IPS-18a (cell line): ENCODE data around the gene ITGB3.
"Not testable (repeated sequence)": the region's sequence is repeated elsewhere in the genome, so short reads cannot be mapped to it uniquely, and the experiment has no call there.

Experiments used
- H3K27ac ChIP-seq: one replicate; pipeline ENCODE4 v1.5.1; 2013; ENCODE audit warnings: low read length
- H3K27me3 ChIP-seq: one replicate; pipeline ENCODE4 v1.6.1; 2013; ENCODE audit warnings: mild to moderate bottlenecking, low read length; ENCODE audit not compliant: control insufficient read depth, insufficient read depth
- H3K36me3 ChIP-seq: one replicate; pipeline ENCODE4 v1.6.1; 2013; ENCODE audit warnings: low read depth, low read length; ENCODE audit not compliant: control insufficient read depth
- H3K4me1 ChIP-seq: one replicate; pipeline ENCODE4 v1.6.1; 2013; ENCODE audit warnings: low read depth, low read length; ENCODE audit not compliant: control insufficient read depth
- H3K4me3 ChIP-seq: one replicate; pipeline ENCODE4 v1.5.1; 2013; ENCODE audit warnings: low read length
- H3K9ac ChIP-seq: one replicate; pipeline ENCODE4 v1.6.1; 2013; ENCODE audit warnings: mild to moderate bottlenecking, low read length, moderate library complexity
- H3K9me3 ChIP-seq: one replicate; pipeline ENCODE4 v1.6.1; 2013; ENCODE audit warnings: low read depth, low read length; ENCODE audit not compliant: control insufficient read depth

The ITGB3 gene

GRCh38 chr17:47252209-47252608, 1.4 kb upstream of the ITGB3 start:
- H3K27me3 ChIP-seq: peaks cover 53% of the 10 kb centered on the region
- H3K9me3 ChIP-seq: no peaks in the 10 kb centered on the region
- H3K4me1 ChIP-seq: peaks cover 22% of the 10 kb centered on the region
- H3K27ac ChIP-seq: no peak overlapping the region
- H3K4me3 ChIP-seq: no peak overlapping the region
- H3K9ac ChIP-seq: no peak overlapping the region
- no peaks in the 10 kb centered on the region for H3K36me3 ChIP-seq

- H3K27me3 ChIP-seq: peaks cover 57% of the 10 kb centered on the region
- no peak overlapping the region for H3K27ac ChIP-seq
- H3K4me1 ChIP-seq: peaks cover 22% of the 10 kb centered on the region
- no peak overlapping the region for H3K9ac ChIP-seq
- H3K4me3 ChIP-seq: peak overlapping the region; percentile 76
- no peaks in the 10 kb centered on the region for H3K9me3 ChIP-seq
- no peaks in the 10 kb centered on the region for H3K36me3 ChIP-seq
These were observed 688 bp upstream of the ITGB3 start for GRCh38 chr17:47252766-47253512.

GRCh38 chr17:47254403-47254943, 846 bp downstream of the ITGB3 start:
- no peaks in the 10 kb centered on the region for H3K36me3 ChIP-seq
- H3K4me1 ChIP-seq: peaks cover 22% of the 10 kb centered on the region
- H3K27ac ChIP-seq: no peak overlapping the region
- peak overlapping the region; percentile 76 for H3K4me3 ChIP-seq
- peaks cover 57% of the 10 kb centered on the region for H3K27me3 ChIP-seq
- peak overlapping the region; percentile 7 for H3K9ac ChIP-seq
- H3K9me3 ChIP-seq: no peaks in the 10 kb centered on the region

- Histone ChIP-seq H3K4me1 (peaks cover 3% of the 10 kb centered on the region), H3K27ac (no peak overlapping the region), H3K36me3 (no peaks in the 10 kb centered on the region), H3K9me3 (no peaks in the 10 kb centered on the region), H3K4me3 (no peak overlapping the region), H3K27me3 (peaks cover 45% of the 10 kb centered on the region), H3K9ac (no peak overlapping the region)
These were observed 4.2 kb downstream of the ITGB3 start for GRCh38 chr17:47257651-47258339.

GRCh38 chr17:47262586-47262985, 9.0 kb downstream of the ITGB3 start:
- Histone ChIP-seq H3K9me3 (no peaks in the 10 kb centered on the region), H3K9ac (no peak overlapping the region), H3K27me3 (peaks cover under 1% of the 10 kb centered on the region), H3K4me1 (no peaks in the 10 kb centered on the region), H3K27ac (no peak overlapping the region), H3K36me3 (no peaks in the 10 kb centered on the region), H3K4me3 (no peak overlapping the region)

GRCh38 chr17:47264166-47264565, 10.5 kb downstream of the ITGB3 start:
- Histone ChIP-seq H3K27me3 (no peaks in the 10 kb centered on the region), H3K9ac (no peak overlapping the region), H3K9me3 (no peaks in the 10 kb centered on the region), H3K27ac (no peak overlapping the region), H3K36me3 (no peaks in the 10 kb centered on the region), H3K4me1 (no peaks in the 10 kb centered on the region), H3K4me3 (no peak overlapping the region)

- Histone ChIP-seq H3K9me3 (no peaks in the 10 kb centered on the region), H3K4me3 (no peak overlapping the region), H3K27ac (no peak overlapping the region), H3K9ac (no peak overlapping the region), H3K4me1 (no peaks in the 10 kb centered on the region), H3K27me3 (no peaks in the 10 kb centered on the region), H3K36me3 (no peaks in the 10 kb centered on the region)
These were observed 12.4 kb downstream of the ITGB3 start for GRCh38 chr17:47265983-47266541.

- Histone ChIP-seq H3K27ac (no peak overlapping the region), H3K9me3 (no peaks in the 10 kb centered on the region), H3K4me1 (no peaks in the 10 kb centered on the region), H3K36me3 (no peaks in the 10 kb centered on the region), H3K9ac (no peak overlapping the region), H3K4me3 (no peak overlapping the region), H3K27me3 (no peaks in the 10 kb centered on the region)
These were observed 13.2 kb downstream of the ITGB3 start for GRCh38 chr17:47266782-47267181.

GRCh38 chr17:47267354-47267828, 13.8 kb downstream of the ITGB3 start:
- H3K9ac ChIP-seq: no peak overlapping the region
- H3K4me1 ChIP-seq: no peaks in the 10 kb centered on the region
- no peak overlapping the region for H3K27ac ChIP-seq
- no peaks in the 10 kb centered on the region for H3K36me3 ChIP-seq
- no peak overlapping the region for H3K4me3 ChIP-seq
- no peaks in the 10 kb centered on the region for H3K27me3 ChIP-seq
- H3K9me3 ChIP-seq: no peaks in the 10 kb centered on the region

GRCh38 chr17:47268964-47269363, 15.3 kb downstream of the ITGB3 start:
- not testable (repeated sequence) for H3K27ac ChIP-seq, H3K4me1 ChIP-seq, H3K9ac ChIP-seq, H3K9me3 ChIP-seq, H3K27me3 ChIP-seq, H3K4me3 ChIP-seq, H3K36me3 ChIP-seq

GRCh38 chr17:47269561-47270280, 16.1 kb downstream of the ITGB3 start:
- not testable (repeated sequence) for H3K9me3 ChIP-seq, H3K4me1 ChIP-seq, H3K4me3 ChIP-seq, H3K36me3 ChIP-seq, H3K27me3 ChIP-seq, H3K27ac ChIP-seq, H3K9ac ChIP-seq
